Fibroblast of villous mesenchyme (primary cell): ENCODE results near the gene PWP2. TPM values are rescaled to one million over a fixed set of nuclear protein-coding genes. Genes with fewer than 3 reads are reported as not detected.
A peak's percentile ranks its signal among the peaks of the same experiment; 100 is the strongest.

Source experiments
- DNase-seq: peaks from one replicate; pipeline ENCODE4 v3.0.0-alpha.2; 2010; ENCODE audit warnings: low read depth
- H3K4me3 ChIP-seq: 2 replicates; pipeline ENCODE4 v1.5.1; 2011; ENCODE audit warnings: low read depth, mild to moderate bottlenecking, low read length
- total RNA-seq: library from RNA; depleted of rRNA; stranded (reverse); fragments of >200 nt; gene quantifications from 2 replicates; pipeline ENCODE4 v1.2.3, GENCODE V29; 2012
- TF ChIP-seq, protein P1 (sequence below): IDR thresholded peaks from 2 replicates; pipeline ENCODE4 v1.5.1; 2012; ENCODE audit warnings: low read depth, mild to moderate bottlenecking, low read length; ENCODE audit not compliant: insufficient read depth

Gene PWP2
- total RNA-seq, 1 donor, result 31.5 TPM

DNA sequence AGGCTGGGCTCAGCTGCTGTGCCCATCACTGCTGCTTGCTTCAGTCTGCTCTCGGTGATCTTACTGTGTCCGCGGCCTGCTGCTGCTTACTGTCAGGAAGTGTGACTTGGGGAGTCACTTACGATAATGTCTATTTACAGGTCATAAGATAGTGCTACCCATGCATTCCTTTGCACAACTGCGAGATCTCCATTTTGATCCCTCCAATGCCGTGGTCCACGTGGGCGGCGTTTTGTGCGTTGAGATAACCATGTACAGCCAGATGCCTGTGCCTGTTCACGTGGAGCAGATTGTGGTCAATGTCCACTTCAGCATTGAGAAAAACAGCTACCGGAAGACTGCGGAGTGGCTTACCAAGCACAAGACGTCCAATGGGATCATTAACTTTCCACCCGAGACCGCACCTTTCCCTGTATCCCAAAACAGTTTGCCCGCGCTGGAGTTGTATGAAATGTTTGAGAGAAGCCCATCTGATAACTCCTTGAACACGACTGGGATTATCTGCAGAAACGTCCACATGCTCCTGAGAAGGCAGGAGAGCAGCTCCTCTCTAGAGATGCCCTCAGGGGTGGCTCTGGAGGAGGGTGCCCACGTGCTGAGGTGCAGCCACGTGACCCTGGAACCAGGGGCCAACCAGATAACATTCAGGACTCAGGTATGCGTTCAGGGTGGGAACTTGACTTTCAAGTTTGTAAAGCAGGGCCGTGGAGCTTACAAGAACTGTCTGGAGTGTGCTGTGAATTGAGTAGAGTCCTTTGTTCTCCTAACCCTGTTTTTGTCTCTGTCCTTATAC lies 24.4 kb upstream of the PWP2 start:
- no peak overlapping the region for H3K4me3 ChIP-seq
- no peak for DNase-seq
- TF ChIP-seq, protein P1, sequence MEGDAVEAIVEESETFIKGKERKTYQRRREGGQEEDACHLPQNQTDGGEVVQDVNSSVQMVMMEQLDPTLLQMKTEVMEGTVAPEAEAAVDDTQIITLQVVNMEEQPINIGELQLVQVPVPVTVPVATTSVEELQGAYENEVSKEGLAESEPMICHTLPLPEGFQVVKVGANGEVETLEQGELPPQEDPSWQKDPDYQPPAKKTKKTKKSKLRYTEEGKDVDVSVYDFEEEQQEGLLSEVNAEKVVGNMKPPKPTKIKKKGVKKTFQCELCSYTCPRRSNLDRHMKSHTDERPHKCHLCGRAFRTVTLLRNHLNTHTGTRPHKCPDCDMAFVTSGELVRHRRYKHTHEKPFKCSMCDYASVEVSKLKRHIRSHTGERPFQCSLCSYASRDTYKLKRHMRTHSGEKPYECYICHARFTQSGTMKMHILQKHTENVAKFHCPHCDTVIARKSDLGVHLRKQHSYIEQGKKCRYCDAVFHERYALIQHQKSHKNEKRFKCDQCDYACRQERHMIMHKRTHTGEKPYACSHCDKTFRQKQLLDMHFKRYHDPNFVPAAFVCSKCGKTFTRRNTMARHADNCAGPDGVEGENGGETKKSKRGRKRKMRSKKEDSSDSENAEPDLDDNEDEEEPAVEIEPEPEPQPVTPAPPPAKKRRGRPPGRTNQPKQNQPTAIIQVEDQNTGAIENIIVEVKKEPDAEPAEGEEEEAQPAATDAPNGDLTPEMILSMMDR, result no peak

DNA sequence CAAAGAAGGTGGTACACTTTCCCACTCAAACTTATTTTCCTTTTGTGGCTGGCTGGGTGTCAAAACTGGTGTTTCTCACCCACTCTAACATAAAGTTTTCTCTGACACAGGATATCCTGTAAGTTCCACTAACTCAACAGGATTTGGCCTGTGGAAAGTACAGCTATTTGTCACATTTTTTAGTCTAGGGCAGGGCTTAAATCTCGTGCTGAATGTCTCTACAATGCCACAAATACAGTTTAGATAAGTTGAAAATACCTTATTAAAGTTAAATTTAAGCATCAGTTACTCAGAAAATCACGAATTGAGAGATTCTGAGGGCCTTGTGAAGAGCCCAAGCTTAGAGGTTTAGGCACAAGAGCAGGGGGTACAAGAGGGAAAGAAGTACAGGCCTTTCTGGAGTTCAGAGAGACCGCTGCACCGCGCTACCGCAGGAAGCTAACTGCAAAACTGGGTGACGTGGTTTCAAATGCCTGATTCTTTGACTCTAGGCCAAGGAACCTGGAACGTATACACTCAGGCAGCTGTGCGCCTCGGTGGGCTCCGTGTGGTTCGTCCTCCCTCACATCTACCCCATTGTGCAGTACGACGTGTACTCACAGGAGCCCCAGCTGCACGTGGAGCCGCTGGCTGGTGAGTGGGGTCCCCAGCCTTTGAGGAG lies 23.4 kb upstream of the PWP2 start:
- DNase-seq, result no peak
- TF ChIP-seq, protein P1, result no peak
- no peak overlapping the region for H3K4me3 ChIP-seq

DNA sequence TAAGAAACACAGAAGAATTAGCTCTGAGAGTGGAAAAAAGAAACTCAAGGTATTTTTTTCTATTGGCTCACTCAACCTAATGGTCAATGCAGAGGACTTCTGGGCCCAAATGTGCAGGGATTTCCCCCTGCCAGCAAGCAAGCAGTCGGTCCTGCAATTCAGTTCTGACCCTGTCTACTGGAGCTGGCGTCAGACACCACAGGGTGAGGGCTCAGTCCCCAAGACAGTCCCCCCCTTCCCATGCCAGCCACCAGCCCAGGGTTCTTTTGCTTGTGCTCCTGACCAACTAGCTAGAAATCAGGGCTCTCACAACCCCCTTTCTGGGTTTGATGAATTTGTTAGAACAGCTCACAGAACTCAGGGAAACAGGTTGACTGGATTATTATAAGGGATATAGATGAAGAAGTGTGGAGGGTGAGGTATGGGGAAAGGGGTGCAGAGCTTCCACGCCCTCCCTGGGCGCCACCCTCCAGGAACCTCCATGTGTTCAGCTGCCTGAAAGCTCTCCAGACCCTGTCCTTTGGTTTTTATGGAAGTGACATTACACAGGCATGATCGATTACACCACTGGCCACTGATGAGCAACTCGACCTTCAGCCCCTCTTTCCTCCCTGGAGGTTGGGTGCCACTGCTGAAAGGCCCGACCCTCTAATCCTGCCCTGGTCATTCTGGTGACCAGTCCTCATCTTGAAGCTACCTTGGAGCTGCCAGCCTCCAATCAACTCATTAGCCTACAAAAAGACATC lies 22.5 kb upstream of the PWP2 start:
- no peak overlapping the region for H3K4me3 ChIP-seq
- DNase-seq, result peak; percentile 6
- TF ChIP-seq, protein P1, result no peak

DNA sequence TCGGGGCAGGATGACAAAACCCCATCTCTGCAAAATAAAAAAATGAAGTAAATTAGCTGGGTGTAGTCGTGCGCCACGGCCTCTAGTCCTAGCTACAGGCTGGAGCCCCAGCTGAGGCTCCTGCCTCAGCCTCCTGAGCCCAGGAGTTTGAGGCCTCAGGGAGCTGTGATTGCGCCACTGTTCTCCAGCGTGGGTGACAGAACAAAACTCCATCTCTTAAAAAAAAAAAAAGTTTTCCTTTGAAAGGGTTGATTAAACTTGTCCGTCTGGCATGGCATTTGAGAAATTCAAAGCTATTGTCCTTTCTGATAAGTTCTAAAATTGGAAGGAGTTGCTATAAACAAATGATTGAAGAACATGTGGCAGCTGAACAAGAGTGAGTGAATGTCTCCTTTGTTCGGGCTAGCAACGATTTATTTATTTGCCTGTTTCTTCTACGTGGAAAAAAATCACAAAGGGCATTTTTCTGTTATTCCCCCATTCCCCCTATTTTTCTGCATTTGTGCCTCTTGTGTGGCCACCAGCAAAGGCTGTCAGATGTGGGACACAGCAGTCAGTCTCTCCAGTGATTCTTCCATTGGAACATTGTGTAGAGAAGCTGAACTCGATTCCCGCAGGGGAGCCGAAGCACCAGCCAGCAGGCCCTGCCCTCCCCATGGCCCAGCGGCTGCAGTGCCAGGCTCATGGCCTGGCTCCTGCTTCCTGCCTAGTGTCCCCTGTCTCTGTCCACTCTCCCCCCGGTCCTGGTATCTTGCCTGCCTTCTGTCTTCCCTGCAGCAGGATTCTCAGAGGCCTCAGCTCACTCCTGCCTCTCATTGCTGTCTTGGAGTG lies 21.5 kb upstream of the PWP2 start:
- DNase-seq, result peak; percentile 5
- H3K4me3 ChIP-seq, result no peak overlapping the region
- TF ChIP-seq, protein P1, result no peak

DNA sequence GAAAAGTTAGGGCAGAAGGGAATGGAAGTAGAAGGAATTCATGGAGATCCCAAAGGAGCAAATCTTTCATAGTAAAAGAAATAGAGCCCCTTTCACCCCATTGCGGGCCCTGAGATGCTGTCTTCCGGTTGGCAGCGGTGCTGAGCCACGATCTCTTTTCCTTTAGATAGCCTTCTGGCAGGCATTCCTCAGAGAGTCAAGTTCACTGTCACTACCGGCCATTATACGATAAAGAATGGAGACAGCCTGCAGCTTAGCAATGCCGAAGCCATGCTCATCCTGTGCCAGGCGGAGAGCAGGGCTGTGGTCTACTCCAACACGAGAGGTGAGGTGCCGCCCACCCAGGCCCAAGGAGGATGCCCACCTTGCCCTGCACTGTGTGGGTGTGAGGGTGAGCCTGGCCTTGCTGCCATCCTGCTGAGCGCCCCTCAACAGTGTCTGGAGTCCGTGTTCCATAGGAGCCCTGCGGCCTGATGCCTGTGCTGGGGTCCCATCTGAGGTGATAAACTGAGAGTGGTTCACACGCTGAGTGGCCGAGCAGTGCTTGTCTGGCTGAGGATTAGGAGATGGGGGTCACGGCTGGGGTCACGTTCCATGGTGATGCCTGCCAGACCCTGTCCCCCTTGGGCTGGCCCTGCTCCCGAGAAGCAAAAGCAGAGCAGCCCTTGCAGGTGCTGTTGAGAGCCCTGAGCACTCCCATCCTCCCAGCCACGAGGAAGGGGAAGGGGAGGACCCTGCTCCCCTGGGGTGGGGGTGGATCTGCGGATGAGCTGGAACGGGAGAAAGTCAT lies 20.4 kb upstream of the PWP2 start:
- H3K4me3 ChIP-seq, result no peak overlapping the region
- no peak for DNase-seq
- TF ChIP-seq, protein P1, result no peak
